ENCODE results near the gene MAGED4.
"Not testable (repeated sequence)": the region's sequence is repeated elsewhere in the genome, so short reads cannot be mapped to it uniquely, and the experiment has no call there.

Gene MAGED4

GRCh38 chrX:52184440-52185077 lies at the start of gene MAGED4:
TSS of gene MAGED4 (plus strand) at chrX:52184888. CDS start at chrX:52185923, 1,035 bp downstream.
- DNase-seq (ENCODE audit: low read depth) = not testable (repeated sequence)

- no peak for DNase-seq (ENCODE audit: low read depth)
These were observed 45.7 kb upstream of the MAGED4 start for GRCh38 chrX:52138830-52139544.

- DNase-seq (ENCODE audit: low read depth) = no peak
These were observed 45.2 kb upstream of the MAGED4 start for GRCh38 chrX:52139545-52139895.

GRCh38 chrX:52140020-52140419 lies 44.7 kb upstream of the MAGED4 start:
- DNase-seq (ENCODE audit: low read depth) = no peak

- not testable (repeated sequence) for DNase-seq (ENCODE audit: low read depth)
These were observed 34.0 kb upstream of the MAGED4 start for GRCh38 chrX:52150667-52151066.

- DNase-seq (ENCODE audit: low read depth) = not testable (repeated sequence)
These were observed 24.5 kb upstream of the MAGED4 start for GRCh38 chrX:52160140-52160539.

GRCh38 chrX:52166840-52167239 lies 17.8 kb upstream of the MAGED4 start:
- DNase-seq (ENCODE audit: low read depth) = no peak

GRCh38 chrX:52171055-52171454 lies 13.6 kb upstream of the MAGED4 start:
- DNase-seq (ENCODE audit: low read depth) = not testable (repeated sequence)

GRCh38 chrX:52185078-52185453 lies 378 bp downstream of the MAGED4 start:
- not testable (repeated sequence) for DNase-seq (ENCODE audit: low read depth)

- not testable (repeated sequence) for DNase-seq (ENCODE audit: low read depth)
These were observed 26.7 kb downstream of the MAGED4 start for GRCh38 chrX:52211405-52211804.

- DNase-seq (ENCODE audit: low read depth) = no peak
These were observed 28.6 kb downstream of the MAGED4 start for GRCh38 chrX:52213276-52213675.

- no peak for DNase-seq (ENCODE audit: low read depth)
These were observed 31.9 kb downstream of the MAGED4 start for GRCh38 chrX:52216541-52216940.

GRCh38 chrX:52217494-52218160 lies 32.9 kb downstream of the MAGED4 start:
- DNase-seq (ENCODE audit: low read depth) = no peak

GRCh38 chrX:52220936-52221335 lies 36.2 kb downstream of the MAGED4 start:
- DNase-seq (ENCODE audit: low read depth) = no peak
